Mesothelial cell of epicardium (in vitro differentiated cells): ENCODE measurements around the gene FAM83C. TPM values are rescaled to one million over a fixed set of nuclear protein-coding genes. Genes with fewer than 3 reads are reported as not detected.

ENCODE experiments used
- DNase-seq, 2 experiments: peaks; one replicate each; pipeline ENCODE4 v3.0.0; 2021; ENCODE audit warnings: low spot score in 2 of 2; ENCODE audit not compliant: unreplicated experiment in 2 of 2
- H3K27ac Mint-ChIP-seq: 2 replicates; pipeline ENCODE4 v1.8.0; 2021; ENCODE audit warnings: mixed read lengths
- H3K27me3 Mint-ChIP-seq: 2 replicates; pipeline ENCODE4 v1.8.0; 2021; ENCODE audit warnings: low read depth, mixed read lengths
- H3K36me3 Mint-ChIP-seq: 2 replicates; pipeline ENCODE4 v1.8.0; 2021; ENCODE audit warnings: mixed read lengths
- H3K4me1 Mint-ChIP-seq: 2 replicates; pipeline ENCODE4 v1.8.0; 2021; ENCODE audit warnings: mixed read lengths
- H3K4me3 Mint-ChIP-seq: 2 replicates; pipeline ENCODE4 v1.8.0; 2021; ENCODE audit warnings: mild to moderate bottlenecking, moderate library complexity, mixed read lengths
- H3K9me3 Mint-ChIP-seq: 2 replicates; pipeline ENCODE4 v1.8.0; 2021; ENCODE audit warnings: mixed read lengths
- CTCF ChIP-seq: fragments of 200-600 bp; sonication (generic); IDR thresholded peaks from one replicate; pipeline ENCODE4 v1.5.0; 2021; ENCODE audit warnings: antibody characterized with exemption; ENCODE audit not compliant: unreplicated experiment
- total RNA-seq: library from RNA; stranded (reverse); gene quantifications from 3 replicates; pipeline ENCODE4 v1.2.1, GENCODE V29; 2021

The FAM83C gene
- total RNA-seq, 1 donor from 2014 or later, result not detected

- Mint-ChIP-seq H3K27me3 (peaks cover 12% of the 10 kb centered on the region), H3K9me3 (no peaks in the 10 kb centered on the region), H3K27ac (no peak overlapping the region), H3K36me3 (no peaks in the 10 kb centered on the region), H3K4me1 (no peaks in the 10 kb centered on the region), H3K4me3 (no peak overlapping the region)
- no peak for DNase-seq
- TF ChIP-seq CTCF, result no peak
Measured at GRCh38 chr20:35294293-35294685, 2.1 kb upstream of the FAM83C start.

- Mint-ChIP-seq H3K27ac (no peak overlapping the region), H3K9me3 (no peaks in the 10 kb centered on the region), H3K27me3 (peaks cover 9% of the 10 kb centered on the region), H3K4me1 (no peaks in the 10 kb centered on the region), H3K36me3 (no peaks in the 10 kb centered on the region), H3K4me3 (no peak overlapping the region)
- no peak for DNase-seq
- no peak for TF ChIP-seq CTCF
Measured at GRCh38 chr20:35293303-35294292, 1.4 kb upstream of the FAM83C start.

GRCh38 chr20:35292504-35293285 lies 470 bp upstream of the FAM83C start:
- no peak overlapping the region for H3K27ac Mint-ChIP-seq

GRCh38 chr20:35290887-35291417 lies 1.3 kb downstream of the FAM83C start:
- peaks cover 5% of the 10 kb centered on the region for H3K27me3 Mint-ChIP-seq
- no peak overlapping the region for H3K27ac Mint-ChIP-seq
- H3K4me1 Mint-ChIP-seq, result peaks cover 1% of the 10 kb centered on the region
- H3K36me3 Mint-ChIP-seq, result no peaks in the 10 kb centered on the region
- no peak overlapping the region for H3K4me3 Mint-ChIP-seq
- no peak for TF ChIP-seq CTCF
- H3K9me3 Mint-ChIP-seq, result no peaks in the 10 kb centered on the region
- no peak for DNase-seq

More at GRCh38 chr20:35292504-35293285, 470 bp upstream of the FAM83C start:
- no peak for DNase-seq
- no peak for TF ChIP-seq CTCF
- no peaks in the 10 kb centered on the region for H3K9me3 Mint-ChIP-seq
- H3K36me3 Mint-ChIP-seq, result no peaks in the 10 kb centered on the region
- H3K4me1 Mint-ChIP-seq, result no peaks in the 10 kb centered on the region
- no peak overlapping the region for H3K4me3 Mint-ChIP-seq
- H3K27me3 Mint-ChIP-seq, result peaks cover 8% of the 10 kb centered on the region

- TF ChIP-seq CTCF, result no peak
- H3K36me3 Mint-ChIP-seq, result no peaks in the 10 kb centered on the region
- peaks cover 7% of the 10 kb centered on the region for H3K4me1 Mint-ChIP-seq
- H3K4me3 Mint-ChIP-seq, result no peak overlapping the region
- H3K27ac Mint-ChIP-seq, result no peak overlapping the region
- H3K9me3 Mint-ChIP-seq, result no peaks in the 10 kb centered on the region
- DNase-seq, result no peak
- peaks cover 5% of the 10 kb centered on the region for H3K27me3 Mint-ChIP-seq
Measured at GRCh38 chr20:35290186-35290886, 1.9 kb downstream of the FAM83C start.
